Astrocyte (in vitro differentiated cells and primary cell): ENCODE data around the gene PCDHGC4. TPM values are rescaled to one million over a fixed set of nuclear protein-coding genes. Genes with fewer than 3 reads are reported as not detected.

Experiments
- DNase-seq: peaks from one replicate; pipeline ENCODE4 v3.0.0-alpha.2; 2010; ENCODE audit warnings: low read depth
- FAIRE-seq: peaks from 2 replicates; lab custom pipeline; 2011; peaks lifted over from hg19 to GRCh38; lab: Jason Lieb, UNC
- H2AFZ ChIP-seq: 2 replicates; pipeline ENCODE4 v1.6.0; 2012; ENCODE audit warnings: low read depth, low read length, inconsistent platforms
- H3K27ac ChIP-seq: 2 replicates; pipeline ENCODE4 v1.5.1; 2011; ENCODE audit warnings: low read depth, low read length, inconsistent platforms
- H3K27me3 ChIP-seq: 2 replicates; pipeline ENCODE4 v1.6.0; 2011; ENCODE audit warnings: low read length, inconsistent platforms; ENCODE audit not compliant: insufficient read depth
- H3K36me3 ChIP-seq: 2 replicates; pipeline ENCODE4 v1.5.1; 2011; ENCODE audit warnings: low read length, inconsistent platforms; ENCODE audit not compliant: insufficient read depth
- H3K4me1 ChIP-seq: 2 replicates; pipeline ENCODE4 v1.5.1; 2011; ENCODE audit warnings: low read length, inconsistent platforms; ENCODE audit not compliant: insufficient read depth
- H3K4me2 ChIP-seq: 2 replicates; pipeline ENCODE4 v1.6.0; 2012; ENCODE audit warnings: low read length, inconsistent platforms
- H3K4me3 ChIP-seq: 2 replicates; pipeline ENCODE4 v1.5.1; 2011; ENCODE audit warnings: low read depth, mild to moderate bottlenecking, low read length, inconsistent platforms; ENCODE audit not compliant: insufficient read depth
- H3K79me2 ChIP-seq: 2 replicates; pipeline ENCODE4 v1.6.0; 2012; ENCODE audit warnings: mild to moderate bottlenecking, low read length, inconsistent platforms; ENCODE audit not compliant: insufficient read depth
- H3K9ac ChIP-seq: 2 replicates; pipeline ENCODE4 v1.6.0; 2012; ENCODE audit warnings: mild to moderate bottlenecking, low read length, inconsistent platforms
- H3K9me3 ChIP-seq: 2 replicates; pipeline ENCODE4 v1.5.1; 2012; ENCODE audit warnings: low read depth, mild to moderate bottlenecking, low read length, inconsistent platforms; ENCODE audit not compliant: insufficient read depth
- H4K20me1 ChIP-seq: 2 replicates; pipeline ENCODE4 v1.6.0; 2012; ENCODE audit warnings: low read length, inconsistent platforms; ENCODE audit not compliant: insufficient read depth
- H3K27ac Mint-ChIP-seq: one replicate; pipeline ENCODE4 v1.8.0; 2021; ENCODE audit warnings: mild to moderate bottlenecking, mixed read lengths; ENCODE audit not compliant: unreplicated experiment
- H3K27me3 Mint-ChIP-seq: one replicate; pipeline ENCODE4 v1.8.0; 2021; ENCODE audit warnings: low read depth, mixed read lengths; ENCODE audit not compliant: unreplicated experiment
- H3K36me3 Mint-ChIP-seq: one replicate; pipeline ENCODE4 v1.8.0; 2021; ENCODE audit warnings: low read depth, mixed read lengths; ENCODE audit not compliant: unreplicated experiment
- H3K4me1 Mint-ChIP-seq: one replicate; pipeline ENCODE4 v1.8.0; 2021; ENCODE audit warnings: low read depth, mixed read lengths; ENCODE audit not compliant: unreplicated experiment
- H3K4me3 Mint-ChIP-seq: one replicate; pipeline ENCODE4 v1.8.0; 2021; ENCODE audit warnings: mild to moderate bottlenecking, moderate library complexity, mixed read lengths; ENCODE audit not compliant: unreplicated experiment
- H3K9me3 Mint-ChIP-seq: one replicate; pipeline ENCODE4 v1.8.0; 2021; ENCODE audit warnings: mild to moderate bottlenecking, mixed read lengths; ENCODE audit not compliant: unreplicated experiment
- CTCF ChIP-seq: IDR thresholded peaks from 2 replicates; pipeline ENCODE4 v1.5.1; 2011; ENCODE audit warnings: low read depth, mild to moderate bottlenecking, inconsistent platforms, low read length, moderate library complexity; ENCODE audit not compliant: insufficient read depth
- EZH2 ChIP-seq: IDR thresholded peaks from 2 replicates; pipeline ENCODE4 v1.6.1; 2012; ENCODE audit warnings: mild to moderate bottlenecking, low read length, inconsistent platforms; ENCODE audit not compliant: insufficient read depth
- total RNA-seq: library from RNA; stranded (reverse); gene quantifications from 2 replicates; pipeline ENCODE4 v1.2.1, GENCODE V29; 2021

PCDHGC4 gene
- total RNA-seq, 1 donor from 2014 or later: 7.4 TPM

GRCh38 chr5:141524604-141525597 lies 40.1 kb downstream of the PCDHGC4 start:
- Histone ChIP-seq H3K36me3 (peaks cover 14% of the 10 kb centered on the region), H3K27ac (peak overlapping the region; percentile 77), H4K20me1 (no peaks in the 10 kb centered on the region), H3K4me2 (peak overlapping the region; percentile 76), H3K4me3 (peak overlapping the region; percentile 6), H3K9ac (peak overlapping the region; percentile 64), H2AFZ (no peak overlapping the region), H3K27me3 (no peaks in the 10 kb centered on the region), H3K4me1 (peaks cover 61% of the 10 kb centered on the region), H3K79me2 (peaks cover 5% of the 10 kb centered on the region), H3K9me3 (no peaks in the 10 kb centered on the region)
- Mint-ChIP-seq H3K36me3 (peaks cover 17% of the 10 kb centered on the region), H3K4me3 (no peak overlapping the region), H3K9me3 (no peaks in the 10 kb centered on the region), H3K4me1 (peaks cover 60% of the 10 kb centered on the region), H3K27me3 (no peaks in the 10 kb centered on the region), H3K27ac (peak overlapping the region; percentile 81)
- peak; percentile 99 for TF ChIP-seq CTCF
- no peak for TF ChIP-seq EZH2
- peak; percentile 90 for DNase-seq
- FAIRE-seq: peak; percentile 69

DNA sequence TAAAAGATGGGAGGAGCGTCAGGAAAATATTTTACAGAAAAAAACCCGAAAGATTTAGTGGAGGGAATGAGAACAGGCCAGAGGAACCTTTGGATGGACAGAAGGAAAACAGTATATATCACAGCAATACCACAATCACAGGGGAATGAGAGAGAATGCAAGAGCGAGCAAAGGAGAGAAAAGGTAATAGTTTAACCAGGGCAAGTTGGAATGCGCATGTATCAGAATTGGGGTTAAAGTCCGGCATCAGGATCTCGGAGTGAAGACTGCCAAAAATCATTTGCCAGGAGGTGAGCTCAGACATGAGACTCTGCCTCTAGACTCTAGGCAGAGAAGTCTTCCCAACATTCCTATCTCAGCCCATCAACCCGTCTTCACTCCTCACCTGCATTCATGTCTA lies 40.8 kb downstream of the PCDHGC4 start:
- no peak for FAIRE-seq
- peaks cover 53% of the 10 kb centered on the region for H3K4me1 Mint-ChIP-seq

More for the DNA sequence above, 40.8 kb downstream of the PCDHGC4 start:
- Mint-ChIP-seq H3K36me3 (peaks cover 13% of the 10 kb centered on the region), H3K27ac (no peak overlapping the region), H3K4me3 (no peak overlapping the region), H3K27me3 (no peaks in the 10 kb centered on the region), H3K9me3 (no peaks in the 10 kb centered on the region)
- peak overlapping the region; percentile 76 for H3K4me2 ChIP-seq
- H3K9me3 ChIP-seq: no peaks in the 10 kb centered on the region
- H3K4me1 ChIP-seq: peaks cover 56% of the 10 kb centered on the region
- H3K36me3 ChIP-seq: peaks cover 14% of the 10 kb centered on the region
- no peaks in the 10 kb centered on the region for H3K27me3 ChIP-seq
- H3K27ac ChIP-seq: peak overlapping the region; percentile 77
- no peak for DNase-seq
- TF ChIP-seq EZH2: no peak
- TF ChIP-seq CTCF: no peak
- H3K4me3 ChIP-seq: no peak overlapping the region
- no peaks in the 10 kb centered on the region for H4K20me1 ChIP-seq
- H3K9ac ChIP-seq: peak overlapping the region; percentile 64
- H2AFZ ChIP-seq: no peak overlapping the region
- peaks cover 5% of the 10 kb centered on the region for H3K79me2 ChIP-seq
